Lower leg skin (tissue), 3 donors: ENCODE results near the gene FAM124A.

Source experiments
- CTCF ChIP-seq, 3 donors: fragments of 450-650 bp; IDR thresholded peaks; one replicate each; pipeline ENCODE4 v1.5.1; 2016; ENCODE audit warnings: antibody characterized with exemption in 3 of 3, mild to moderate bottlenecking in 3 of 3, moderate library complexity in 2 of 3
- POLR2A ChIP-seq, 2 donors: fragments of 450-650 bp; IDR thresholded peaks; one replicate each; pipeline ENCODE4 v1.6.1; 2016 to 2017; ENCODE audit warnings: antibody characterized with exemption in 2 of 2, mild to moderate bottlenecking in 1 of 2, moderate library complexity in 1 of 2

- no peak for TF ChIP-seq POLR2A (IDR thresholded peaks at IDR 0.05)
- no peak for TF ChIP-seq CTCF (IDR thresholded peaks at IDR 0.05)
Observed at GRCh38 chr13:51207881-51208280, 14.3 kb upstream of the FAM124A start.
